Activated T-cell treated with anti-CD3 and anti-CD28 coated beads, Interleukin-2, amount 50 U/mL, for 48 hours (primary cell): ENCODE data around the gene B4GALNT3.

ENCODE experiments used
- DNase-seq, 2 experiments: peaks; one replicate each; pipeline ENCODE4 v3.0.0-alpha.2; 2020

The B4GALNT3 gene

GRCh38 chr12:578748-579419, 119.1 kb downstream of the B4GALNT3 start:
- DNase-seq, result no peak

- no peak for DNase-seq
Measured at GRCh38 chr12:579420-580110, 119.8 kb downstream of the B4GALNT3 start.

DNA sequence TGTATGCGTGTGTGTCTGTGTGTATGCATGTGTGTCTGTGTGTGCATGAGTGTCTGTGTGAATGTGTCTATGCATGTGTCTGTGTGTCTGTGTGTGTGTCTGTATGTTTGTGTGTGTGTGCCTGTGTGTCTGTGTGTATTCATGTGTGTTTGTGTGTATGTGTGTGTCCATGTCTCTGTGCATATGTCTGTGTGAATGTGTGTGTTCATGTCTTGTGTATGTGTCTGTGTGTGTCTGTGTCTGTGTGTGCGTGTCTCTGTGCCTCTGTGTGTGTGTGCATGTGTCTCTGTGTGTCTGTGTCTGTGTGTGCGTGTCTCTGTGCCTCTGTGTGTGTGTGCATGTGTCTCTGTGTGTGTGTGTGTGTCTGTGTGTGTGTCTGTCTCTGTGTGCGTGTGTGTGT, 121.1 kb downstream of the B4GALNT3 start:
- no peak for DNase-seq

GRCh38 chr12:581321-581720, 121.6 kb downstream of the B4GALNT3 start:
- no peak for DNase-seq

GRCh38 chr12:581746-582145, 122.0 kb downstream of the B4GALNT3 start:
- DNase-seq, result no peak

DNA sequence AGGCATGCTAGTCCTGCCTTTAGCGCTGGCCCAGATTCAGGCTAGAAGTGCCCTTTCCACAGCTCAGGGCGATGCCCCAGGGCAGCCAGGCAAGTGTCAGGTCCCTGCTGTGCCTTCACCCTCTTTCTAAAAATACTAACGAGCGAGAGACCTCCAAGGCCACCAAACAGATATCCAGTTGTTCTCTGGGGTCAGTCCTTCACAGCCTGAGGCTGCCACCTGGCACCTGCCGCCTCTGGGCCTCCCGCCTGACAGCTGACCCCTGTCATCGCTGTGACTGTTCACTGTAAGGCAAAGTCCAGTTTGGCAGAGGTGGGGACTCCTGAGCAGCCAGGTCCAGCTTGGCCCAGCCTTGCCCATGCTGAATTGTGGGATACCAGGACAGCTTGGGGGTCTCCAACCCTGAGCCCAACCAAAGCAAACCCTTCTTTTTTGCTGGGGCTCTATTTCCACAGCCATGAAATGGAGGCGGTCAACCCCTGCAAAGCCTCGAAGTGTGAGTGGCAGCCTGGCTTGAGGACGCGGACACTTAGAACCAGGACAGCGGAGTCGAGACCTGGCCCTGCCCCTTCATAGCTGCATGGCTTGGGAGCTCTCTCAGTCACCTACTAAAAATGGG, 123.6 kb downstream of the B4GALNT3 start:
- DNase-seq, result no peak

- no peak for DNase-seq
Measured at GRCh38 chr12:585062-586061, 125.6 kb downstream of the B4GALNT3 start.

DNA sequence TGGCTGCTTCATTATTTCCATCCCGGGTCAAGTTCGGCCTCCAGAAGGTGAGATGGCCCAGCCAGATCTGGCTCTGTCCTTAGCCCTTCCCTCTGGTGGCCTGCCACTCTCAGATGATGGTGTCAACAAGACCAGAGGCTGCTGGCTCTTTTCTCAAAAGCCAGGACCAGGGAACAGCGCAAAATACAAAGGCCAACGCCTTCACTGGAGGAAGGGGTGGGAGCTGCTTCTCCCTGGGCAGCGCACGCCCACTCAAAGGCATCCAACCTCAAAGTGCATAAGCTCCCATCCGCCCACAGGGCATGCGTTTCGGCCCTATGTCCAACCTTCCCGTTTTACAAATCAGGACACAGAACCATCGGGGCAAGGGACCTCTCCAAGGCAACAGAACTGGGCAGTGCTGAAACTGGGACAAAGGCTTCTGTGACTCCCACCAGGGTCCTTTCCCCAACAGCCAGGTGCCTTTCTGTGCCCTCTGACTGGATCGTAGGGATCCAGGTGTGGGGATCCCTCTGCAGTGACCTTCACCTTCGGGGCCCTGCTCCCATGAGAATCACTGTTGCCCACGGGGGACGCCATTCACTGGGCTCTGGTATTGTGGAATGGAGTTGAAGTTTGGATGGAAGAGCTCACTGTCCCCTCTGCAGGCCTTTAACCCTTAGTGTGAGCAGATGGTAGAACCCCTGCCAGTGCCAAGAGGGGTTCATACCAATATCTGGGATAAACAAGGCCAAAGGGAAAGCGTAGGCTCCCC, 126.8 kb downstream of the B4GALNT3 start:
- no peak for DNase-seq

- no peak for DNase-seq
Measured at GRCh38 chr12:587132-588023, 127.6 kb downstream of the B4GALNT3 start.

DNA sequence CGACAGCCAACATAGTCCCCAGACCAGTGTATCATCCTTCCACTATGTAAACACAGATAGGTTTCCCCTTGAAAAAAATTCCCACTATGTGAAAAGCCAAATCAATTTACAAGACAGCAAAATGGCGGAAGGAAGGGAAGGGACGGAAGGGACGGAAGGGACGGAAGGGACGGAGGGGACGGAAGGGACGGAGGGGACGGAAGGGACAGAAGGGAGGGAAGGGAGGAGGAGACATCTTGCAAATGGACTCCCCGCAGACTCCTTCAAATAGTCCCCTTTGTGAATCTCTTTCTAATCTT, 128.2 kb downstream of the B4GALNT3 start:
- DNase-seq, result no peak

GRCh38 chr12:588646-589045, 128.9 kb downstream of the B4GALNT3 start:
- DNase-seq, result no peak

GRCh38 chr12:590206-590750, 130.5 kb downstream of the B4GALNT3 start:
- no peak for DNase-seq

- no peak for DNase-seq
Measured at GRCh38 chr12:591167-592023, 131.7 kb downstream of the B4GALNT3 start.

DNA sequence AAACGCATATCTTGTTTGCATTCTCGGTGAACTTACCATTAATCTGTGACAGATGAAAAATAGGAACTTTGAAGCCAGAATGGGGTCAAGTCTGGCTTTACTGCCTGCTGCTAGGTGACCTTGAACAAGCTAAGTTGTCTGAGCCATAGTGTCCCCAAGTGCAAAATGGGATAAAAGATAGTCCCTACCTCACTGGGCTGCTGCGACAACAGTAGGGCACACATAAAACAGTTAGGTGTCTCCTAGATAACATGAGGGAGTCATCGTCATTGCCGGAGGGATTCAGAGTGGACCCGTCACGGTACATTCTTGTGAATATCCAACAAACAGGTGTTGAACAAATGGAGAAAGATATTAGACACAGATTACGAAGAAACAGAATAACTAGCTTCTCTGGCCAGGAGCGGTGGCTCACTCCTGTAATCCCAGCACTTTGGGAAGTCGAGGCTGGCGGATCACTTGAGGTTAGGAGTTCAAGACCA, 132.3 kb downstream of the B4GALNT3 start:
- no peak for DNase-seq

DNA sequence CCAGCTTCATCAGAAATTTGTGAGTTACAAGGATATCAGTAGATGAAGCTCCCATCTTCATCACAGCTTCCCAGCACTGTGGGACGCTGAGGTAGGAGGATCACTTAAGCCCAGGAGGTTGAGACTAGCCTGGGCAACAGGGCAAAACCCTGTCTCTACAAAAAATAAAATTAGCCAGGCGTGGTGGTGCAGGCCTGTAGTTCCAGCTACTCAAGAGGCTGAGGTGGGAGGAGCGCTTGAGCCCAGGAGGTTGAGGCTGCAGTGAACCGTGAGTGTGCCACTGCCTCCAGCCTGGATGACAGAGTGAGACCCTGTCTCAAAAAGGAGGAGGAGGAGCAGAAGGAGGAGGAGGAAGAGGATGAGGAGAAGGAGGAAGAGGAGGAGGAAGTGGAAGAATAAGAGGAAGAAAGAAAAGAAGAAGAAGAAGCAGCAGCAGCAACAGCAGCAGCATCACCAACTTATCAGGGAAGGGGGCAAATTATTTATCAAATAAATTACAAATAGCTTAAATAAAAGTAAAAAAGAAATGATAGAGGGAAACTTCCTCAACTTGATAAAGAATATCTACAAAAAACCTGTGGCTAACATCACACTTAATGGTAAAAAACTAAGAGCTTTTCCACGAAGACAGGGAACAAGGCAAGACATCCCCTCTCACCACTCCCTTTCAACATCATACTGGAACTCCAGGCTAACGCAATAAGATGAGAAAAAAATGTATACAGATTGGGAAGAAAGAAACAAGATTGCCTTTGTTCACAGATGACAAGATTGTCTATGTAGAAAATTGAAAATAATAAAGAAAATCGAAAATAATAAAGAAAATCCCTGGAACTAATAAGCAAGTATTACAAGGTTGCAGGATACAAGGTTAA, 133.9 kb downstream of the B4GALNT3 start:
- DNase-seq, result no peak

GRCh38 chr12:597926-598568, 138.3 kb downstream of the B4GALNT3 start:
- DNase-seq, result no peak

DNA sequence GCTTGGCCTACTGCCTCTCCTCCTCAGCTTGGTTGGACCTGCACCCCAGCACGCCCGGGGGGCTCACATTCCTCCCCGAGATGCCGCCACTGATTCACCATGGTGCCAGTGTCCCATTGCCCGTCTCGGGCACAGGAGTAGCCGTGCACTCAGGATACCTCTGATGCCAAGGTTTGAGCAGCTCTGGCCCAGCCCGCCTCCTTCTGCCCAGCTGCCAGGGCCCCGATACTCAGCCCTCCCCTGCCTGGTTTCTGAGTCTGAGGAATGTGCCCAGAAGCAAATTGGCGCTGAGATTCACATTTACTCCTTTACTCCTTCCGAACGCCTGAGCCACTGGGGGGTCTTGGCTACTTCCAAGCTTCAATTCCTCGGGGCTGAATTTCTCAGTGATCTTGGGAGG, 140.0 kb downstream of the B4GALNT3 start:
- no peak for DNase-seq

- DNase-seq, result no peak
Measured at GRCh38 chr12:601976-602699, 142.4 kb downstream of the B4GALNT3 start.
